HEK293T (cell line): Measurements from ENCODE around the gene FUZ.

Experiments
- BHLHE40 ChIP-seq: fragments of 450-650 bp; IDR thresholded peaks from 2 replicates; pipeline ENCODE4 v1.6.1; 2016; ENCODE audit warnings: mild to moderate bottlenecking, moderate library complexity, borderline replicate concordance
- FOXK2 ChIP-seq: fragments of 450-650 bp; IDR thresholded peaks from 2 replicates; pipeline ENCODE4 v1.6.1; 2016; ENCODE audit warnings: mild to moderate bottlenecking
- LEF1 ChIP-seq: fragments of 450-650 bp; IDR thresholded peaks from 2 replicates; pipeline ENCODE4 v1.6.1; 2017; ENCODE audit warnings: mild to moderate bottlenecking, borderline replicate concordance
- SP1 ChIP-seq: fragments of 450-650 bp; IDR thresholded peaks from 2 replicates; pipeline ENCODE4 v1.6.1; 2017
- SUZ12 ChIP-seq: fragments of 450-650 bp; IDR thresholded peaks from 2 replicates; pipeline ENCODE4 v1.6.1; 2016; ENCODE audit warnings: mild to moderate bottlenecking

GRCh38 chr19:49764341-49764740 lies 48.8 kb downstream of the FUZ start:
- TF ChIP-seq LEF1 (no peak), SP1 (no peak), BHLHE40 (no peak), FOXK2 (no peak), SUZ12 (no peak)
